GM13976 (cell line): ENCODE data around the gene ADAMTS13.

Source experiments
- DNase-seq: peaks from one replicate; pipeline ENCODE4 v3.0.0; 2012; ENCODE audit warnings: low spot score
- CTCF ChIP-seq: IDR thresholded peaks from 2 replicates; pipeline ENCODE4 v1.5.1; 2012; ENCODE audit warnings: borderline replicate concordance, mild to moderate bottlenecking; ENCODE audit not compliant: insufficient read depth; ENCODE audit errors: extremely low read depth, missing control alignments, control extremely low read depth
- in situ Hi-C: fragments of 300-500 bp; cut with MboI; formaldehyde crosslinking; loops from one replicate; pipeline ENCODE4 v1.12.0; 2022; ENCODE audit warnings: low sequenced_read_pairs, mixed read lengths, inconsistent platforms; ENCODE audit not compliant: unreplicated experiment

Gene ADAMTS13

GRCh38 chr9:133453651-133454050 lies 31.5 kb downstream of the ADAMTS13 start:
- DNase-seq, result no peak
- no peak for TF ChIP-seq CTCF
- in situ Hi-C loops, result no loop called here

- DNase-seq, result no peak
- in situ Hi-C loops, result no loop called here
- TF ChIP-seq CTCF, result no peak
These were observed 32.2 kb downstream of the ADAMTS13 start for GRCh38 chr9:133454325-133454724.

GRCh38 chr9:133454943-133455673 lies 32.9 kb downstream of the ADAMTS13 start:
- in situ Hi-C loops, result no loop called here
- DNase-seq, result no peak
- no peak for TF ChIP-seq CTCF

GRCh38 chr9:133455936-133456335 lies 33.8 kb downstream of the ADAMTS13 start:
- DNase-seq, result no peak
- in situ Hi-C loops, result no loop called here
- no peak for TF ChIP-seq CTCF

GRCh38 chr9:133456409-133456808 lies 34.2 kb downstream of the ADAMTS13 start:
- no peak for TF ChIP-seq CTCF
- DNase-seq, result no peak
- in situ Hi-C loops, result no loop called here

GRCh38 chr9:133457233-133457632 lies 35.1 kb downstream of the ADAMTS13 start:
- no peak for TF ChIP-seq CTCF
- DNase-seq, result no peak

More at GRCh38 chr9:133457233-133457632, 35.1 kb downstream of the ADAMTS13 start:
- in situ Hi-C loops, result no loop called here
